Fibroblast of pulmonary artery (primary cell): Measurements from ENCODE around the gene MSRB3.

ENCODE experiments used
- DNase-seq: peaks from one replicate; pipeline ENCODE4 v3.0.0-alpha.2; 2010; ENCODE audit warnings: low read depth
- H3K4me3 ChIP-seq: replicated peaks from 2 replicates; pipeline ENCODE4 v1.5.1; 2011; ENCODE audit warnings: low read depth, mild to moderate bottlenecking, control low read depth, low read length, moderate library complexity
- CTCF ChIP-seq: IDR thresholded peaks from 2 replicates; pipeline ENCODE4 v1.5.1; 2011; ENCODE audit warnings: mild to moderate bottlenecking, control low read depth, low read length, inconsistent platforms; ENCODE audit errors: missing control alignments

MSRB3 gene

DNA sequence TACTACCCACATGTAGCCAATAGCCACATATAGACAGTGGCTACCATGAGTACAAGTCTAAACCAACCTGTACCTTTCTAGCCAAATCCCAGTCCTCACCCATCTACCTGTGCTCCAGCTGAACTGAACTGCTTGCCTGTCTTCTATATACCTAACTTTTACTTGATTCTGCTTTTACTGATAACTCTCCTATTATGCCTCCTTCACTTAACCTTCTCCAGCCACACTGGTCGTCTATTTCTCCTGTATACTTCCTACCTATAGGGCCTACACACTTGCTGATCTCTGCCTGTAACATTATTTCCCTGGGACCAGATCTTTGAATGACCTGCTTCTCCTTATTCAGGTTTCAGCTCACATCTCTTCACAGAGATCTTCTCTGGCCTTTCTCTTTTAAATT lies 26.0 kb upstream of the MSRB3 start:
- DNase-seq: no peak
- H3K4me3 ChIP-seq: no peak overlapping the region
- TF ChIP-seq CTCF: no peak

GRCh38 chr12:65257986-65258385 lies 20.5 kb upstream of the MSRB3 start:
- no peak for DNase-seq
- no peak overlapping the region for H3K4me3 ChIP-seq
- no peak for TF ChIP-seq CTCF

- TF ChIP-seq CTCF: no peak
- no peak overlapping the region for H3K4me3 ChIP-seq
- no peak for DNase-seq
These were observed 19.0 kb upstream of the MSRB3 start for GRCh38 chr12:65259501-65259900.

DNA sequence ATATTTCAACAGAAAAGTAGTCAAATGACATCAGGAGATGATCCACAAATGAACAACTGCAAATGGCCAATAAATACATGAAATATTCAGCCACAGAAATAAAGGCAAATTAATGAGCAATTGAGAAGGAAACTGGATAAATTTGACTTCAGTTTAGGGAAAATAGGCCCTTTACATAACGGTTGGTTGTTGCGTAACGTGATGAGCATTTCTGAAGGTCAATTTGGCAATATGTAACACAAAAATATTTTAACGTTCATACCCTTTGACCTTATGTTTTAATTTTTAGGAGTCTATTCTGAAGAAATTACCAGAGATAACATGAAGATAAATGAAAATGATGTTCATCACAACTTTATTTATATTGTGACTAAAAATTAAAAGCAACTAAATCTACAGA lies 14.7 kb upstream of the MSRB3 start:
- DNase-seq: no peak
- TF ChIP-seq CTCF: no peak
- H3K4me3 ChIP-seq: no peak overlapping the region

DNA sequence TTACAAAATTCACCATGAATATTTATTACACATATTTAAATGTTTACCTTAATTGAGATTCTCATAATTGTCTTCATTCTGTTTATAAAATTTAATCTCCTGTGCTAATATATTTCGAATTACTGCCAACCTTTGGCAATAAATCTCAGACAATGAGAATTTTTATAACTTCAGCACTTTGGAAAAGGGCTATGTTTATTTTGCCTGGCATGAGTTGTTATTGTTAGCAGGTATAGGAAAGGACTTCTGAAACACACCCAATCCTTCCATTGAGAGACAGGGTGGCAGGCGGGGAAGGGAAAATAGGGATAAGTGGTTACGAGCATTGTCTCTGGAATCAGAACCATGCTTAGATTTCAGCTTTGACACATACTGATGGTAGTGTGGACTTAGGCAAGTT lies 12.1 kb upstream of the MSRB3 start:
- no peak overlapping the region for H3K4me3 ChIP-seq
- TF ChIP-seq CTCF: no peak
- no peak for DNase-seq

- no peak overlapping the region for H3K4me3 ChIP-seq
- peak; percentile 36 for DNase-seq
- no peak for TF ChIP-seq CTCF
These were observed 8.9 kb upstream of the MSRB3 start for GRCh38 chr12:65269603-65270002.

DNA sequence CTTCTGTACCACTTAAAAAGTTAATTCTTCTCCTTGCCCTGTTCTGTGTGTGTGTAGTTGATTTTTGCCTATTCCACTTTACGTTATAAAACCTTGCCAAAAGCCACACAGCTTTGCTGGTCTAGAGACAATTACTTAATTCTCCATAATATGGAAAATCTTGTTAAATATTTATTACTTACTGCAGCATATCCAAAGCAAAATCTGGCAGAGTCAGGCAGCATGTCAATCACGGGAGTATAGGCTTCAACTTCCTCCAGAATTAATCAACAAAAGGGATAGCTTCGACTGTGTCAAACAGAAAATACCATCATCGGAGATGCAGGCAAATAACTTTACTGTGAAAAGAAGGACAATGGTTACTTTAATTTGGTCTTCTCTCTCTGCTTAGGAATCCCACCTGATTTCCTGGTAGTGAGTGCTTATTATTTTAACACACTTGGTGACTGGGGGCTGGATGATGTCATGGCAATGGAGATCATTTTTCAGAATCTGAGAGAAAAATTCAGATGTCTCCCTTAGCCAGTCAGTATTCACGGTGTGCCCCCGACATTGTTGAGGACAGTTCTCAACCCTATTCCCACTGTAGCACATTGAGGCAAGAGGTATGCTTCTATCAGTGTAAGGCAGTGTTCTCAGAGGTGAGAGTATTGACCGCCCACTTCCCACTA lies 3.7 kb upstream of the MSRB3 start:
- no peak for DNase-seq
- no peak overlapping the region for H3K4me3 ChIP-seq
- TF ChIP-seq CTCF: no peak
